GM19397 (cell line): ENCODE results near the gene NUCB2.
"Not testable (repeated sequence)": the region's sequence is repeated elsewhere in the genome, so short reads cannot be mapped to it uniquely, and the experiment has no call there.

Source experiments
- ATAC-seq: cut with Tn5 transposase; IDR thresholded peaks from one replicate; pipeline ENCODE4 v1.9.1; 2021; ENCODE audit warnings: mild to moderate bottlenecking, moderate library complexity; ENCODE audit not compliant: unreplicated experiment

Gene NUCB2

DNA sequence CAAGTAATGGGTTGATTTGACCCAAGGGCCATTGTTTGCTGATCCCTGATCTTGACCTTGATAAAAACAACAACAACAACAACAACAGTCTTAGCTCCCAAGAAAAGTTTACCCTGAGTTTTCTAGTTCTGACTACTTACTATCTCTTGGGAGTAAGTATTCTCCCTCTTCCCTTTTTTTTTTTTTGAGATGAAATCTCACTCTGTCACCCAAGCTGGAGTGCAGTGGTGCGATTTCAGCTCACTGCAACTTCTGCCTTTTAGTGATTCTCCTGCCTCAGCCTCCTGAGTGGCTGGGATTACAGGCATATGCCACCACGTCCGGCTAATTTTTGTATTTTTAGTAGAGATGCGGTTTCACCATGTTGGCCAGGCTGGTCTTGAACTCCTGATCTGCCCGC lies 8.0 kb upstream of the NUCB2 start:
- ATAC-seq = not testable (repeated sequence)

- no peak for ATAC-seq
These were observed 7.6 kb upstream of the NUCB2 start for GRCh38 chr11:17268902-17269301.

GRCh38 chr11:17272801-17273200 lies 3.7 kb upstream of the NUCB2 start:
- no peak for ATAC-seq

GRCh38 chr11:17273211-17273610 lies 3.3 kb upstream of the NUCB2 start:
- no peak for ATAC-seq

DNA sequence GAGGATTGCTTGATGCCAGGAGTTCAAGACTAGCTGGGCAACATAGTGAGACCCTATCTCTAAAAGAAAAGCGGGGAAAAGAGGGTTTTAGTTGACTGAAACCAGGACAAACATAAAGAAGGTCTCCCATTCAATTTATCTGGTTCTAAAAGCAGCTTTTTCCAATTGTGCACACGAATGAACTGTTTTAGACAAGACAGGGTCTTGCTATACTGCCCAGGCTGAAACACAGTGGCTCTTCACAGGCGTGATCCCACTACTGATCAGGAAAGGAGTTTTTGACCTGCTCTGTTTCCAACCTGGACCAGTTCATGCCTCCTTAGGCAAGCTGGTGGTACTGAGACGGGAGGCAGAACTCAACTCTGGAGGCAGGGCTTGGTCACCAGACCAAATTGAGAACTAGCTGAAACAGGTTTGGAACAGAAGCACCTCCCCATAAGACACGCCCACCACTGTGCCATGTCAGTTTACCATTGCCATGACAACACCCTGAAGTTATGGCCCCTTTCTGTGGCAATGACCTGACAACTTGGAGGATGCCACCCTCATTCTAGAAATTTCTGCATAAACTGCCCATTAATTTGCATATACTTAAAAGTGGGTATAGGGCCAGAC lies 2.8 kb upstream of the NUCB2 start:
- no peak for ATAC-seq

GRCh38 chr11:17275400-17276235 lies 921 bp upstream of the NUCB2 start:
- ATAC-seq = no peak

DNA sequence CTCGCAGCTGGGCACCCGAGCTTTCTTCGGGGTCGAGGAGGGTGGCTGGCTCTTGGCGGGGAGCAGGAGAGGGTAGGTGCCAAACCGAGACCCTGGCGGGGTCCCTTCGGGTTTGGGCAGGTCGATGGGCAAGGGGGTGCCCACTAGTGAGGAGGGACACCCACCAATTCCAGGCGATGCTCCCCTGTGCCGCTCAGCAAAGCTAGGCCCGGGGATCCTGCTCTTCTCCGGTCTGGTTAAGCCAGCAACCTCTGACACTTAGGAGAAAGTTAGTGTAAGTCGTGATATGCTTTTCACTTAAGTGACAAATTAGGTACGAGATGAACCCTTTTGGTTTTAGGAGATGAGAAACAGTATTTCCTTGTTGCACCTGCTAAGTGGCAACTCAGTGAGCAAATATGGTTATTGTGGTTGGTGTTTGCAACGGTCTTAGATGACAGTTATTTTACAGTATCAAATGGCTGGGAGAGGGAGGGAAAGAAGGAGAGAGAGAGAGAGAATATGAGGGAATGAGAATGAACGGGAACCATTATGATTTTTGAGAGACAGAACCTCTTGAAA lies 565 bp downstream of the NUCB2 start:
- ATAC-seq = peak; percentile 8

DNA sequence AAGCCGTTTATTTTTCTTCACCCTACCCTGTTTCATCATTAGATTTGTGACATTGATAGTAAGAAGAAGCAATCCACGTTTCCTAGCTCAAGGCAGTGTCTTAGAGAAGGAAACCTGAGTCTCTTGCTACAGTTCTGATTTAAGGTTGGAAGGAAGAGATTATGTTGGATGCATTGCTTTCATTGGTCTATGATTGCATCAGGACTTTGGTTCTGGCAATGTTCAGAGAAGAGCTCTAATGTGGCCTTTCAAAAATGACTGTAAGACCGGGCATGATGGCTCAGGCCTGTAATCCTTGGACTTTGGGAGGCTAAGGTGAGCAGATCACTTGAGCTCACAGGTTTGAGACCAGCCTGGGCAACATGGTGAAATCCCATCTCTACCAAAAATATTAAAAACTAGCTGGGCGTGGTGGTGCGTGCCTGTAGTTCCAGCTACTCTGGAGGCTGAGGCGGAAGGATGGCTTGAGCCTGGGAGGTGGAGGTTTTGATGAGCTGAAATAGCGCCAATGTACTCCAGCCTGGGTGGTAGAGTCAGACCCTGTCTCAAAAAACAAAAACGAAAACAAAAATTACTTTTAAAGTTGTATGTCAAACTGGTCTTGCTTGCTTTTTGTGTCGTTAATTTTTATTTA lies 4.1 kb downstream of the NUCB2 start:
- no peak for ATAC-seq

DNA sequence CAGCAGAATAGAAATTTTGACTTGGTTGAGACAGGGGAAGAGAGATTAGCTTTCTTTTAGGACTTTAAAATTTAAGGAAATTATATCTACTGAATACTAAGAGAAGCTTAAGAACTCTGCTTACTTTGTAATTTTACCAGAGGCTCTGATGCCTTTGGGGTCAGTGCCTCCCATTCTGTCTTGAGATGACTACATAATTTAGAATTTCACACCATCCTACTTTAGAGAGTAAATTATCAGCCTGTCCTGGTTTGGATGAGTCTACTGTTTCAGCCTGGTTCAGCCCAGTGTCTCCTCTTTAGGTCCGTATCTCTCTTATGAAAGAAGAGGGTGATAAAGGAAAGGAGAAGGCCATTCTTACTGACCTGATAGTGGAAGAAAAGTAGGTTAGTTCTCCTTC lies 9.8 kb downstream of the NUCB2 start:
- ATAC-seq = no peak

- ATAC-seq = no peak
These were observed 10.5 kb downstream of the NUCB2 start for GRCh38 chr11:17287058-17287457.

- no peak for ATAC-seq
These were observed 15.2 kb downstream of the NUCB2 start for GRCh38 chr11:17291710-17292109.

DNA sequence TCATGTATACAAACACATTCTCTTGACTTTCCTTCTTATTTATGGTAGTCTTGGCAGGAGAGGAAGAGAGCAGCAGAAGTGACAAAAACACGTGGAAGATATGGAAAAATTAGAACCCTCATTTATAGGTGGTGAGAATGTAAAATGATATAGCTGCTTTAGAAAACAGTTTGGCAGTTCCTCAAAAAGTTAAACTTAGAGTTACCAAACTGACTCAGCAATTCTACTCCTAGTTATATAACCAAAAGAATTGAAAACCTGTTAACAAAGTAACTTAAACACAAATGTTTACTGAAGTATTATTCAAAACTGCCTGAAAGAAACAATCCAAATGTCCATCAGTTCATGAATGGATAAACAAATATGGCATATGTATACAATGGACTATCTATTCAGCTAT lies 16.8 kb downstream of the NUCB2 start:
- no peak for ATAC-seq

GRCh38 chr11:17294033-17294432 lies 17.5 kb downstream of the NUCB2 start:
- ATAC-seq = no peak

GRCh38 chr11:17296852-17297559 lies 20.5 kb downstream of the NUCB2 start:
- no peak for ATAC-seq

DNA sequence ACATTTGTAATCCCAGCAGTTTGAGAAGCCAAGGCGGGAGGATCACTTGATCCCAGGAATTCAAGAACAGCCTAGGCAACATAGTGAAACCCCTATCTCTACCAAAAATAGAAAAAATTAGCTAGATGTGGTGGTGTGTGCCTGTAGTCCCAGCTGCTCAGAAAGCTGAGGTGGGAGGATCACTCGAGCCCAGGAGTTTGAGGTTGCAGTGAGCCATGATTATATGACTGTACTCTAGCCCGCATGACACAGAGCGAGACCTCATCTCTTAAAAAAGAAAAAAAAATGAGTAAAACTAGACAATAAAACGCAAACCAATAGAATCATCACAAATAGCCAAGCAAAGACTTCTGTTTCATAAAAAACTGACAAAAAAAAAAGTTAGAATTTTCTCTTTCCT lies 21.8 kb downstream of the NUCB2 start:
- ATAC-seq = no peak

DNA sequence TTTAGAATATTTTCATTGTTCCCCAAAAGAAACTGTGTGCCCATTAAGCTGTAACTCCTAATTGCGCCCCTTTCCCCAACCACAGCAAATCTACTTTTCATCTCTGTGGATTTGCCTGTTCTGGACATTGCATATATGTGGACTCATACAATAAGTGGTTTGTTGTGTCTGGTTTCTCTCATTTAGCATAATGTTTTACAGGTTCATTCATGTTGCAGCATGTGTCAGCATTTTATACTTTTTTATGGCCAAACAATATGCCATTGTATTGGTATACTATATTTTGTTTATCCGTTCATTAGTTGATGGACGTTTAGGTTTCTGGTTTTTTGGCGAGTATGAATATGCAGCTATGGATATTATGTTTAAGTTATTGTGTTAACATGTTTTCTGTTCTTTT lies 23.8 kb downstream of the NUCB2 start:
- ATAC-seq = no peak

GRCh38 chr11:17313349-17314231 lies 37.1 kb downstream of the NUCB2 start:
- no peak for ATAC-seq

- ATAC-seq = no peak
These were observed 37.7 kb downstream of the NUCB2 start for GRCh38 chr11:17314232-17314547.

DNA sequence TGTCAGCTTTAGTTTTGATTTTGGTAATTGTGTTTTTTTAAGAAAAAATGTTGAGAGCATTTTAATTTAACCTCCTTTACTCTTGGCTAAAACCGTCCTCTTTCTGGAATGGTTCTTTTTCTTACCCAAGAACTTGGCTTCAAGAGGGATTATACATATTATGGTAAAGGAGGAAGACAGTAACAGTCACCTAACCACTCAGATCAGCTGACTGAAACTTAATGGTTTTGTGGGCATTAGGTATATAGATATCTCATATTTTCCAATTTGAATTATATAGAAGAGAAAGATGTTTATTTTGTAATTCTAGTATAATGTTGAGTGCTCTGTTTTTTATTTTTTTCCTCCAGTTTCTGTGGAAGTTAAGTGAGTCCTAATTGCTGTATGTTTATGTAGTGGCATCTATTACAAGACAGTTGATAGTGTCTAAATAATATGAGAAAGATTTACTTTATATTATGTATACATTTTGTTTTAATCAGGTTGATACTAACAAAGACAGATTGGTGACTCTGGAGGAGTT lies 38.4 kb downstream of the NUCB2 start:
- ATAC-seq = no peak

- no peak for ATAC-seq
These were observed 52.4 kb downstream of the NUCB2 start for GRCh38 chr11:17328871-17329494.
